Amygdala (tissue), 56 donors: Measurements from ENCODE around the gene FKBP7.
A peak's percentile ranks its signal among the peaks of the same experiment; 100 is the strongest.
"Not testable (repeated sequence)": the region's sequence is repeated elsewhere in the genome, so short reads cannot be mapped to it uniquely, and the experiment has no call there.

Source experiments
- DNase-seq, 56 donors: peaks; one replicate each; lab custom pipeline; 2025; lab: John Stamatoyannopoulos, UW

FKBP7 gene, protein sequence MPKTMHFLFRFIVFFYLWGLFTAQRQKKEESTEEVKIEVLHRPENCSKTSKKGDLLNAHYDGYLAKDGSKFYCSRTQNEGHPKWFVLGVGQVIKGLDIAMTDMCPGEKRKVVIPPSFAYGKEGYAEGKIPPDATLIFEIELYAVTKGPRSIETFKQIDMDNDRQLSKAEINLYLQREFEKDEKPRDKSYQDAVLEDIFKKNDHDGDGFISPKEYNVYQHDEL

GRCh38 chr2:178478439-178479274, at the start of gene FKBP7:
Gene FKBP7 (minus strand): TSS chr2:178478600. CDS start chr2:178478499, 101 bp downstream.
- DNase-seq: peak; percentile 18 to 94 (median 76)

DNA sequence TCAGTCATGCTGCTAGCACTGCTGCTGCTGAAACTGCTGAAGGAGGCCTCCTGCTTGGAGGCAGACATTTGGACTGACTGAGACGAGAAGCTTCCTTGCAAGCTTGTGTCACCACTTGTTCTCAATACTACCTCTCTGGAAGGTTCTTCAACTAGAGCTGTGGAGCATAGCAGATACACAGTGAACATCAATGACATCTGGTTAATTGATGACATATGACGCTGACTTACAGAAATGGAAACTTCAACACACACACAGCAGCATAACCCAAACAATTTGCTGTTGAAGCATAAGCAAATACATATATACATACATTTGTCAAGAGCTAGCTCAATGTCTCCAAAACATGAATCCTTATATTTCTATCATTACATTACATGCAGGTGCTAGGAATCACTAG, 49.2 kb upstream of the FKBP7 start:
- DNase-seq: no peak

GRCh38 chr2:178526256-178526655, 47.9 kb upstream of the FKBP7 start:
- DNase-seq: no peak

- not testable (repeated sequence) for DNase-seq
Observed at GRCh38 chr2:178525460-178525859, 47.1 kb upstream of the FKBP7 start.

DNA sequence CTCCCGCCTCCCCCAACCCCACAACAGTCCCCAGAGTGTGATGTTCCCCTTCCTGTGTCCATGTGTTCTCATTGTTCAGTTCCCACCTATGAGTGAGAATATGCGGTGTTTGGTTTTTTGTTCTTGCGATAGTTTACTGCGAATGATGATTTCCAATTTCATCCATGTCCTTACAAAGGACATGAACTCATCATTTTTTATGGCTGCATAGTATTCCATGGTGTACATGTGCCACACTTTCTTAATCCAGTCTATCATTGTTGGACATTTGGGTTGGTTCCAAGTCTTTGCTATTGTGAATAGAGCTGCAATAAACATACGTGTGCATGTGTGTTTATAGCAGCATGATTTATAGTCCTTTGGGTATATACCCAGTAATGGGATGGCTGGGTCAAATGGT, 46.6 kb upstream of the FKBP7 start:
- not testable (repeated sequence) for DNase-seq

DNA sequence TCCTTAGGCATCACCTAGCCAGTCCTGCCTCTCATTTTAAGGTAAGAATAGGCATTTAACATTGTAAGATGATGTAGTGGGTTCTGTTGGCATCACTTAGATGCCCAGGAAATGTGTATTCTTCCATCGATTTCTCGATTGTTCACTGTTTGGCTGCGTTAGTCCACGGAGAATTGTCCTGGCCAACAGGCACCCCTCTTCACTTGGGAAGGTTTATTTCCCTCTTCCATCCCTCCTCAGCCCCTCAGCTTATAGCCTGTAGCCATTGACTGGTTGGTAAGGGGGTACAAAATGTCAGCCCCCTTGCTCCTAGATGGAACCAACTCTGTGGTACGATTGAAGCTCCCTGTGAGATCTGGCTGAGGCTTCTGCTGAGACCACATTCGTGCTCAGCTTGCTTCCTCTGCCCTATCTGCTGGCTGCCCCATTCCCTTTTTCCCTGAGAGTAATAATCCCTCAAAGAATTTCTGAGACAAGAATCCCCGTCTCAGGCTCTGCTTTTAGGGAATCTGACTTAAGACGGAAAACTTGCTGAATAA, 45.3 kb upstream of the FKBP7 start:
- DNase-seq: no peak

DNA sequence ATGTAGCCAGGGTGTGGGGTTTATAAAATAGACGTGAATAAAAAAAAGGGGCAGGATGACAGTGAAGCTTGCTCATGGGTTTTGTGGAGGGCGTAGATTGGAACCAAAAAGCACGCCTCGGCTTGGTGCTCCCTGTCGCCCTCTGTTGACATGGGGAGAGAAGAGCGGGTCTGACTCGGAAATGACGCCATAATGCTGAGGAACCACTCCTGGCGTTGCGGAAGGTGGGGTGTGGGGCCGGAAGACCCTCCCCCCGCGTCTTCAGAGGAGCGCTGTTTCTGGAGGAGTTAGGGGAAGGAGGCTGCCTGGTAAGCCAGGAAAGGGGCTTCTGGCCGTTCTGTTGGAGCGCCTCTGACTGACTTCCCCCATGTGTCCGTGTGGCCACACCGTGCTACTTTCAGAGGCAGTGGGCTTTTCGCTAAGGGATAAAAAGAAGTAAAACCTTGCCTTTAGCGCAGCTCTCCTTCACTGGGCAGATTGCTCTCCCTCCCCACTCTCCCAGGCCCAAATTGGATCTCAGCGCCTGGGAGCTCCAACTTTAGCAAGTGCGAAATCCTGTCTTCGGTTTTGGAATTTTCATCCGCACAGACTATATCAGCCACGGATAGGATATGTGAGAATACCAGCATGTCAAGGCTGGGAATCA, 44.7 kb upstream of the FKBP7 start:
- peak in 55 of 56 donors; percentile 4 to 84 (median 55) for DNase-seq

GRCh38 chr2:178521304-178522150, 43.1 kb upstream of the FKBP7 start:
- DNase-seq: no peak

DNA sequence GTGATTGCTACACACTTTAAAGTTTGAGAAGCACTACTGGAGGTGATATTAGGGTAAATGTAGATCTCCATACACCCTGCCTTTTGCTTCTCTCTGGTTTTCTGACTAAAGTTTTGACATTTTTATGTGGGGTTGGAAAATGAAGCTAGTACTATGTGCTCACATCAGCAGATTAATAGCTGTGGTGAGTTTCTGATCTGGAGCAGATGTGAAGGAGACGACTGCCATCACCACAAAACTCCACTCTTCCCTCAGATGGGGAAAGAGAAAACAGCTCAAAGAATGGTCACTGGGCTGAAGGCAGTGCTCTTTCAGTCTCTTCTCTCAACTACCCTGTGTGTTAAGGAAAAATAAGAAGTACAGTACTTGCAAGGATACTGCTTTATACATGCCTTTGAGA, 39.1 kb upstream of the FKBP7 start:
- DNase-seq: no peak

DNA sequence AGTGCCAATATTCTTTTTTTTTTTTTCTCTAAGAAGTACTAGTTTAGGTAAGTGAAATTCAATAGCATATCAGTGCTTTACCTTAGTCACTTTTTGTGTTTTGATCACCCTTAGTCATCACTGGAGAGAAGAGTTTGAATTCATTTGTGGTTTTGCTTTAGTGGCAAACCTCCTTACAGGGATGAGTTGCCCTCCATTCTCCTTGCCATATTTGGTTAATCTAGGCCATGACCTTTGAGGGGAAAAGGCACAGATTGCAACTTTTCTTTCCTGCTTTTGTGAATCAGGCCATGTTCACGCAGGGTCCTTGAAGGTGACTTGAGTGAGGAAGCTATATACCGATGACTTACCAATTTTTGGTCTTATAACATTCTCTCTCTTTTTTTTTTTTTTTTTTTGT, 36.3 kb upstream of the FKBP7 start:
- no peak for DNase-seq

GRCh38 chr2:178513876-178514275, 35.5 kb upstream of the FKBP7 start:
- no peak for DNase-seq

DNA sequence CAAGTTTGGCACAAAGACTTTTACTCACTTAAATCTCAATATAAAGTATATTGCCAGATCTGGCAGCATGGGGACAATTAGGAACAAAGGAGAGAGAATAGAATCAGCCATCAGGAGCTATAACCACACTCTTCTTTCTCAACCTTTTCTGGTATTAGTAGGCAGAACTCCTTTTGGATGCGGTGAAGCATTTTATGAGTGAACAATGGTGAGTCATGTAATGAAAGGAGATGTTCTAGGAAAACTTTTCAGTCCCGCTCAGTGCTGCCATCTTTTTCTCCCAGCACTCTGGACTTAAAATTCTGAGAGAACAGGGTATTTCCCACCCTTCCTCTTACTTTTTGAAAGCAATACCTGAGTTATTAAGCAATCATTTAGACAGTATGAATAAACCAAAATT, 34.1 kb upstream of the FKBP7 start:
- no peak for DNase-seq

- DNase-seq: no peak
Observed at GRCh38 chr2:178510384-178510783, 32.0 kb upstream of the FKBP7 start.

DNA sequence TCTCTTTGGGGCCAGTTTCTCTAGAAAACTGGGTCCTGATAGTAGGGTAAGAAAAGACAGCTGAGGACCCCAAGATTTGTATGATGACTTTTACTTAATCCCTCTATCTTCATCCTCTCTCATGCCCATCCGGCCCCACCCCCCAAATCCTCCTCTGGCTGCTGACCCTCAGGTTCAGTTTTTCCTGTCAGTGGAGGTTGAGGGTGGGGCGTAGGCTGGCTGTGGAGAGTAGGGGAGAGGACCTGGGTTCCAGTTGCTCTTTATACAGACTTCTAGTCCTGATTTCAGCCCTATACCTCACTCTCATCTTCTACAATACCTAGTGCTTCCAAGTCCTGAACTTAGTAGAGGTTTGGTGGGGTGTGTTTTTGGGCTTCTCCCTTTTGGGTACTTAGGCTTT, 30.2 kb upstream of the FKBP7 start:
- no peak for DNase-seq

- DNase-seq: no peak
Observed at GRCh38 chr2:178506949-178507348, 28.5 kb upstream of the FKBP7 start.

DNA sequence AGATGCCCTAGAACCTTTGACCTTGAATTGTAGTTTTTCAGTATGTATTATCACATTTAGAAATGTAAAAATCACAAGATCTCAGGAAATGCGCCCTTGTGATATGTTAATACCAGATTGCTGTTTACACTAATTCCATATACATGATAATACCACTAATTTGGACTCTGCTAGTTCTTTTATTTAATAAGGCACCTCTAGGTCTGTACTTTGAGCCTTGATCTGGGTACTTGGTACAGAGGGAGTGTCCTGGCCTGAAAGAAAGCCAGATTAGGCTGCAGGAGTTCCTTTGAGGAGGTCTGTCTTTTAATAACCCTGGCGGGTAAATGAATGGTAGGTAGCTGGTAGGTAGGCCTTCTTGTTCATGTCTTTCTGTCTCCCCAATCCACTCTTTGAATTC, 28.1 kb upstream of the FKBP7 start:
- DNase-seq: no peak

DNA sequence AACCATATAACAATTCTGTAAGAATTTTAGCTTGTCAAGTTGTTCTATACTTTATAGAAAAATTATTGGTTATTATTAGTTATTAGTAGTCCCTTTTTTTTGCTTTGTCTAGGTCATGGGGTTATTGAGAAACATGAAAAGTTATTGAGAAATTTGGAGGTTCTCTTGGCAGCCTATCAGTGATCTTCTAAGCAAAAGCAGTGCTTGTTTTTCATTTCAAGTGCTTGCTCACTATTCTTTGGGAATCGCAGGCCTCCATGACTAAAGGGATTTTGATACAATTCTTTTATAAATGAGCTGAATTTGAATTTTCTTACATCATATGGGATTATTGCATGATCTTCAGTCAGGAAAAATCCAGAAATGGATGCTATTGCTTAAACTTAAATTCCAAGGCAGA, 27.7 kb upstream of the FKBP7 start:
- DNase-seq: no peak

GRCh38 chr2:178502751-178503150, 24.4 kb upstream of the FKBP7 start:
- no peak for DNase-seq

DNA sequence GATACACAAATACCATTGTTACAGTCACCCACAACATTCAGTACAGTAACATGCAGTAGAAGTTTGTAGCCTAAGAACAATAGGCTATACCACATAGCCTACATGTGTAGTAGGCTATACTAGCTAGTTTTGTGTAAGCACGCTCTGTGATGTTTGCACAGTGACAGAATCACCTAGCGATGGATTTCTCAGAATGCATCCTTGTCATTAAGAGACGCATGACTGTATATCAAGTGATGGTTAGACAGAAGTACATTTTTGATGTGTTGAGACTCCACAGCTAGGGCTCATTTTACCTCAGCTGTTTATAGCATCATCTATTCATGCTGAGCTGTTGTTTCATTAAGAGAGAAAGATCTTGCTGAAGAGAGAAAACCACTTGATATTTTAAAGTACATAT, 21.2 kb upstream of the FKBP7 start:
- DNase-seq: no peak

DNA sequence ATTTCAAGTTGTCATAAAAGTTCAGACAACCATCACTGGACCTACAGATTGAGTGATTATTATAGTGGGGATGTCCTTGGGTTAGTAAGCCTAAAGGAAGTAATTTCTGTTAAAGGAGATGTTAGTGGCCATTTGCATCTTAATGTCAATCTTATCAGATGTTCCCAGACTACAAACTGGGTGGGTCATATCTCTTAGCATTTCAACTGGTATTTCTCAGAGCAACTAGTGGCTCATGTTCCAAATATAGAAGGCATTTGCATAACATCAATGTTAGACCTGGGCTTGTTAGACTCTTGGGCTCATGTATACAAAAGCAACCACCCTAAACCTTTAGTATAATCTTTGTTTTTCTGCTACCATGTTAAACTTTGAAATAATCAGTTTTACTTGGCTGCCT, 19.7 kb upstream of the FKBP7 start:
- no peak for DNase-seq
